GM12892 (cell line): ENCODE results near the gene KIF25.

ENCODE experiments used
- DNase-seq: peaks from one replicate; pipeline ENCODE4 v3.0.0; 2011; ENCODE audit not compliant: insufficient read length
- FAIRE-seq: peaks from 2 replicates; lab custom pipeline; 2011; peaks lifted over from hg19 to GRCh38; lab: Jason Lieb, UNC
- POLR2A ChIP-seq: IDR thresholded peaks from 2 replicates; pipeline ENCODE4 v1.6.1; 2011; ENCODE audit warnings: low read depth, low read length, control low read depth
- POLR2AphosphoS5 ChIP-seq: IDR thresholded peaks from 2 replicates; pipeline ENCODE4 v1.6.1; 2011; ENCODE audit warnings: low read depth, low read length, control low read depth
- TAF1 ChIP-seq: IDR thresholded peaks from 2 replicates; pipeline ENCODE4 v1.6.1; 2011; ENCODE audit warnings: low read depth, mild to moderate bottlenecking, control low read depth, low read length, borderline replicate concordance

Gene KIF25

DNA sequence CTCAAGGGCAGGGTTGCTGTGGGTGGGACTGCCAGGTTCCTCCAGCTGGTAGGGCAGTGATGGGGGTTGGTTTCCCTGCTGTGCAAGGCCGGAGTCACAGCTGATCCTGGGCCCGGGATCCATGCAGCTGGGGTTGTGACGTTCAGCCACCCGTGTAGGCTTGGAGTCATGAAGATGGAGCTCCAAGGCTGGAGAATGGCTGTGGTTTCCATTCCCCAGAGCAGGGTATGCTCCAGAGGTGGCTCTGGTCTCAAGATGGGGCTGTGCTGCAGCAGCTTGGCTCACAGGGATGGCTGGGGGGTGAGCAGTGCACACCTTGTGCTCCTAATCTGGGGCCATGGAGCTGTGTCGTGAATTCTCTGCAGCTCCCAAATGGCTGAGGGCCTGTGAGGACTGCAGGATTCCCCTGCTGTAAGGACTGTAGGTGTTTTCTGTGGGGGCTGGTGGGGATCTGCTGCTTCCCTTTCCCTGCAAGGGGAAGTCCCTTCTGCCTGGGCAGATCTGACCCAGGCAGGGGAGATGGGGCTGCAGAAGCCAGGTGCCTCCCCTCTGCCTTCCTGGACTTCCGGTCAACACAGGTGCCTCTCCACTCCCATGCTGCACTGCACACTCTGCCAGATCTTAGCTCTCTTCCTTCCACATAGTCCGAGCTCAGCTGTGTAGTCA is 15.9 kb downstream of the KIF25 start:
- FAIRE-seq: no peak
- DNase-seq: no peak
- TF ChIP-seq POLR2AphosphoS5: no peak
- TF ChIP-seq TAF1: no peak
- no peak for TF ChIP-seq POLR2A

GRCh38 chr6:168014428-168014827 is 17.0 kb downstream of the KIF25 start:
- FAIRE-seq (no peak), DNase-seq (no peak)
- TF ChIP-seq POLR2AphosphoS5 (no peak), POLR2A (no peak), TAF1 (no peak)

DNA sequence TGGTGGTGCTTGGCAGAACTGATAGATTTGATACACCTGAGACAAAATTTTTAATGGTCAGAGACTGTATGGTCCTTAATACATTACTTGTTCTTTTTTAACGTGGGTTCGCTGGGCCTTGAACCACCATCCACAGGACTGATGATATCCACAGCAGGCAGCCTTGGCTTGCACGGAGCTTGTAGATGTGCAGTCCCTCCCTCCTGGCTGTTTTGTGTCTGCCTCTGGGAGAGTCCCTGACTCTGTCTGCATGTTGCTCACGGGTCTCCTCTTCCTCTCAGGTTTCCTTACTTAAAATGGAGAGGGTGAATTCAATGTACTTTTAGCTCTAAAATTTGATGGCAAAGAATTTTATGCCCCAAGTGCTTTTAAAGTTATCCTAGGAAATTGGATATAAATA is 17.5 kb downstream of the KIF25 start:
- FAIRE-seq: no peak
- no peak for DNase-seq
- TF ChIP-seq POLR2A: no peak
- no peak for TF ChIP-seq POLR2AphosphoS5
- no peak for TF ChIP-seq TAF1

- DNase-seq (no peak), FAIRE-seq (no peak)
Measured at GRCh38 chr6:168015482-168016175, 18.2 kb downstream of the KIF25 start.

GRCh38 chr6:168016176-168016620 is 18.7 kb downstream of the KIF25 start:
- no peak for FAIRE-seq
- DNase-seq: no peak
- TF ChIP-seq TAF1: no peak
- TF ChIP-seq POLR2A: no peak
- TF ChIP-seq POLR2AphosphoS5: no peak

More at GRCh38 chr6:168015482-168016175, 18.2 kb downstream of the KIF25 start:
- TF ChIP-seq TAF1 (no peak), POLR2AphosphoS5 (no peak), POLR2A (no peak)

- FAIRE-seq (no peak), DNase-seq (no peak)
- no peak for TF ChIP-seq POLR2AphosphoS5
- no peak for TF ChIP-seq POLR2A
- TF ChIP-seq TAF1: no peak
Measured at GRCh38 chr6:168016721-168017525, 19.5 kb downstream of the KIF25 start.

GRCh38 chr6:168017629-168018028 is 20.2 kb downstream of the KIF25 start:
- TF ChIP-seq TAF1 (no peak), POLR2A (no peak), POLR2AphosphoS5 (no peak)
- FAIRE-seq (no peak), DNase-seq (no peak)

- TF ChIP-seq POLR2AphosphoS5: no peak
- no peak for TF ChIP-seq POLR2A
- TF ChIP-seq TAF1: no peak
- DNase-seq: no peak
- FAIRE-seq: no peak
Measured at GRCh38 chr6:168018664-168019063, 21.2 kb downstream of the KIF25 start.

DNA sequence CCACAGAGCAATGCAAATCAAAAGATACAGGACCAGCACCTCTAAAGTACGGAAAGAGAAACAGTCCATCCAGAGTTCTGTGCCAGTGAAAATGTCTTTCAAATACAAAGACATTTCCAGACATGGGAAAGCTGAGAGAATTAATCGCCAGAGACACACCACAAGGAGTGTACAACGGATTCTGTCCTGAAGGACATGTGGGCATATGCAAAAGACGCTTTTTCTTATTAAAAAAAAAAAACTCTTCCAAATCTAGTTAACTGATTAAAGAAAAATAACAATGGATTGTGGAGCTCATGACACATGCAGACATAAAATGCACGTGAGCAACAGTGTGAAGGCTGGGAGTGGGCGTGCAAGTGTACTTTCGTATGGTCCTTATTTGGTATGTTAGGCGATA is 22.8 kb downstream of the KIF25 start:
- no peak for FAIRE-seq

GRCh38 chr6:168021581-168021980 is 24.1 kb downstream of the KIF25 start:
- FAIRE-seq (no peak), DNase-seq (no peak)
- no peak for TF ChIP-seq POLR2A
- no peak for TF ChIP-seq POLR2AphosphoS5
- TF ChIP-seq TAF1: no peak

More for the DNA sequence above, 22.8 kb downstream of the KIF25 start:
- TF ChIP-seq POLR2A: no peak
- no peak for TF ChIP-seq POLR2AphosphoS5
- no peak for TF ChIP-seq TAF1
- DNase-seq: no peak
